ENCODE data around the gene SVEP1.

DNA sequence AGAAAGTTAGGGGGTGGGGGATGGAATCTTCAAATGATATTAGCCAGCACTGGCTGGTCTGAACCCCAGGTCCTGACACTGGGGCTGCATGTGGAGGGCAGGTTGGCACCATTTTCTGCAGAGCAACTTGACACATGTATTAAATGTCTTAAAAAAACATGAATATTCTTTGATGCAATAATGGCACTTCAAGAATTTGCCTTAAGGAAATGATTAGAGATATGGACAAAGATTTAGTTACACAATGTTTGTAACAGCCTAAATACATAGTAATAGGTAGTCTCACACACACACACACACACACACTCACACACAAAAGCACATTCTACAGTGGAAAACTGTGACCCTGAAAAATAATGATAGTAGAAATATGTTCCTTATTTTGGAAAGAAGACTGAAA is 3.6 kb downstream of the SVEP1 start:
- TF ChIP-seq CTCF (IDR thresholded peaks at IDR 0.05), result no peak
- TF ChIP-seq POLR2A (IDR thresholded peaks at IDR 0.05), result no peak

All from Peyer's patch (tissue), 4 donors.